SH-SY5Y (cell line): ENCODE measurements around the gene PPP2R5C.

Experiments
- GATA2 ChIP-seq: IDR thresholded peaks from 2 replicates; pipeline ENCODE4 v1.6.1; 2011; ENCODE audit warnings: mild to moderate bottlenecking, low read depth, low read length
- GATA3 ChIP-seq: IDR thresholded peaks from 2 replicates; pipeline ENCODE4 v1.6.1; 2011; ENCODE audit warnings: low read depth, mild to moderate bottlenecking, low read length, moderate library complexity

PPP2R5C gene

GRCh38 chr14:101965770-101966722 is 204.5 kb downstream of the PPP2R5C start:
- TF ChIP-seq GATA3 (no peak), GATA2 (no peak)

- no peak for TF ChIP-seq GATA3
- TF ChIP-seq GATA2 = no peak
Observed at GRCh38 chr14:101966742-101967141, 205.2 kb downstream of the PPP2R5C start.

GRCh38 chr14:101968186-101968585 is 206.7 kb downstream of the PPP2R5C start:
- TF ChIP-seq GATA2 (no peak), GATA3 (no peak)

GRCh38 chr14:101969481-101969880 is 208.0 kb downstream of the PPP2R5C start:
- TF ChIP-seq GATA2 = no peak
- no peak for TF ChIP-seq GATA3

- TF ChIP-seq GATA2 (no peak), GATA3 (no peak)
Observed at GRCh38 chr14:101970830-101971400, 209.4 kb downstream of the PPP2R5C start.

- TF ChIP-seq GATA2 (no peak), GATA3 (no peak)
Observed at GRCh38 chr14:101972126-101972866, 210.8 kb downstream of the PPP2R5C start.

GRCh38 chr14:101973356-101973755 is 211.8 kb downstream of the PPP2R5C start:
- no peak for TF ChIP-seq GATA2
- TF ChIP-seq GATA3 = no peak

- TF ChIP-seq GATA2 = no peak
- TF ChIP-seq GATA3 = no peak
Observed at GRCh38 chr14:101975231-101975630, 213.7 kb downstream of the PPP2R5C start.
